IPS-15b (cell line): ENCODE measurements around the gene DYNC2LI1.
A peak's percentile ranks its signal among the peaks of the same experiment; 100 is the strongest.

Experiments
- H3K27me3 ChIP-seq: one replicate; pipeline ENCODE4 v1.6.1; 2013; ENCODE audit warnings: low read length; ENCODE audit not compliant: control insufficient read depth, insufficient read depth
- H3K36me3 ChIP-seq: one replicate; pipeline ENCODE4 v1.6.1; 2013; ENCODE audit warnings: low read length; ENCODE audit not compliant: control insufficient read depth, insufficient read depth
- H3K4me1 ChIP-seq: one replicate; pipeline ENCODE4 v1.6.1; 2013; ENCODE audit warnings: mild to moderate bottlenecking, low read length; ENCODE audit not compliant: control insufficient read depth, insufficient read depth
- H3K4me3 ChIP-seq: one replicate; pipeline ENCODE4 v1.5.1; 2013; ENCODE audit warnings: low read depth, low read length
- H3K9ac ChIP-seq: one replicate; pipeline ENCODE4 v1.6.1; 2013; ENCODE audit warnings: low read depth, mild to moderate bottlenecking, low read length
- H3K9me3 ChIP-seq: one replicate; pipeline ENCODE4 v1.6.1; 2013; ENCODE audit warnings: mild to moderate bottlenecking, low read length; ENCODE audit not compliant: control insufficient read depth, insufficient read depth

DYNC2LI1 gene

GRCh38 chr2:43766006-43766405, 7.8 kb upstream of the DYNC2LI1 start:
- Histone ChIP-seq H3K36me3 (no peaks in the 10 kb centered on the region), H3K4me3 (no peak overlapping the region), H3K9ac (no peak overlapping the region), H3K4me1 (no peaks in the 10 kb centered on the region), H3K27me3 (no peaks in the 10 kb centered on the region), H3K9me3 (no peaks in the 10 kb centered on the region)

GRCh38 chr2:43774617-43775016, 778 bp downstream of the DYNC2LI1 start:
- Histone ChIP-seq H3K36me3 (no peaks in the 10 kb centered on the region), H3K9ac (no peak overlapping the region), H3K4me3 (peak overlapping the region; percentile 78), H3K4me1 (peaks cover 2% of the 10 kb centered on the region), H3K9me3 (no peaks in the 10 kb centered on the region), H3K27me3 (no peaks in the 10 kb centered on the region)

GRCh38 chr2:43776324-43776723, 2.5 kb downstream of the DYNC2LI1 start:
- H3K9ac ChIP-seq = no peak overlapping the region

GRCh38 chr2:43777306-43777926, 3.6 kb downstream of the DYNC2LI1 start:
- Histone ChIP-seq H3K4me1 (peaks cover 2% of the 10 kb centered on the region), H3K27me3 (no peaks in the 10 kb centered on the region), H3K36me3 (no peaks in the 10 kb centered on the region), H3K9me3 (no peaks in the 10 kb centered on the region), H3K4me3 (no peak overlapping the region), H3K9ac (no peak overlapping the region)

More at GRCh38 chr2:43776324-43776723, 2.5 kb downstream of the DYNC2LI1 start:
- Histone ChIP-seq H3K4me1 (peaks cover 2% of the 10 kb centered on the region), H3K27me3 (no peaks in the 10 kb centered on the region), H3K36me3 (no peaks in the 10 kb centered on the region), H3K9me3 (no peaks in the 10 kb centered on the region), H3K4me3 (no peak overlapping the region)

- Histone ChIP-seq H3K27me3 (no peaks in the 10 kb centered on the region), H3K9ac (no peak overlapping the region), H3K9me3 (no peaks in the 10 kb centered on the region), H3K4me3 (no peak overlapping the region), H3K4me1 (peaks cover 2% of the 10 kb centered on the region), H3K36me3 (no peaks in the 10 kb centered on the region)
Measured at GRCh38 chr2:43778233-43778632, 4.4 kb downstream of the DYNC2LI1 start.

GRCh38 chr2:43787895-43788294, 14.1 kb downstream of the DYNC2LI1 start:
- Histone ChIP-seq H3K9ac (no peak overlapping the region), H3K27me3 (no peaks in the 10 kb centered on the region), H3K36me3 (no peaks in the 10 kb centered on the region), H3K4me3 (no peak overlapping the region), H3K4me1 (no peaks in the 10 kb centered on the region), H3K9me3 (no peaks in the 10 kb centered on the region)

- Histone ChIP-seq H3K4me1 (no peaks in the 10 kb centered on the region), H3K4me3 (no peak overlapping the region), H3K36me3 (no peaks in the 10 kb centered on the region), H3K9ac (no peak overlapping the region), H3K9me3 (no peaks in the 10 kb centered on the region), H3K27me3 (no peaks in the 10 kb centered on the region)
Measured at GRCh38 chr2:43788646-43789045, 14.8 kb downstream of the DYNC2LI1 start.

- Histone ChIP-seq H3K4me3 (no peak overlapping the region), H3K27me3 (no peaks in the 10 kb centered on the region), H3K4me1 (no peaks in the 10 kb centered on the region), H3K9me3 (no peaks in the 10 kb centered on the region), H3K9ac (no peak overlapping the region), H3K36me3 (no peaks in the 10 kb centered on the region)
Measured at GRCh38 chr2:43790147-43790546, 16.3 kb downstream of the DYNC2LI1 start.

GRCh38 chr2:43791035-43791765, 17.4 kb downstream of the DYNC2LI1 start:
- H3K27me3 ChIP-seq = no peaks in the 10 kb centered on the region
- H3K36me3 ChIP-seq = no peaks in the 10 kb centered on the region
- H3K4me3 ChIP-seq = no peak overlapping the region
- H3K9ac ChIP-seq = no peak overlapping the region
- H3K4me1 ChIP-seq = no peaks in the 10 kb centered on the region
- H3K9me3 ChIP-seq = no peaks in the 10 kb centered on the region

GRCh38 chr2:43792653-43793052, 18.8 kb downstream of the DYNC2LI1 start:
- Histone ChIP-seq H3K4me1 (no peaks in the 10 kb centered on the region), H3K27me3 (no peaks in the 10 kb centered on the region), H3K9ac (no peak overlapping the region), H3K4me3 (no peak overlapping the region), H3K36me3 (no peaks in the 10 kb centered on the region), H3K9me3 (no peaks in the 10 kb centered on the region)

- no peaks in the 10 kb centered on the region for H3K4me1 ChIP-seq
- no peak overlapping the region for H3K9ac ChIP-seq
- no peak overlapping the region for H3K4me3 ChIP-seq
- H3K9me3 ChIP-seq = no peaks in the 10 kb centered on the region
- H3K27me3 ChIP-seq = no peaks in the 10 kb centered on the region
- no peaks in the 10 kb centered on the region for H3K36me3 ChIP-seq
Measured at GRCh38 chr2:43794956-43795355, 21.1 kb downstream of the DYNC2LI1 start.

- no peaks in the 10 kb centered on the region for H3K9me3 ChIP-seq
- no peaks in the 10 kb centered on the region for H3K27me3 ChIP-seq
- H3K9ac ChIP-seq = no peak overlapping the region
- H3K4me3 ChIP-seq = no peak overlapping the region
- no peaks in the 10 kb centered on the region for H3K36me3 ChIP-seq
- no peaks in the 10 kb centered on the region for H3K4me1 ChIP-seq
Measured at GRCh38 chr2:43796206-43796605, 22.4 kb downstream of the DYNC2LI1 start.
